HCT116 (cell line): ENCODE measurements around the gene CHST4. TPM values are rescaled to one million over a fixed set of nuclear protein-coding genes. Genes with fewer than 3 reads are reported as not detected.

Experiments used
- ATAC-seq: fragments of 200-7000 bp; cut with Tn5 transposase; 2 replicates; pipeline ENCODE4 v1.9.1; 2020; ENCODE audit warnings: mild to moderate bottlenecking, moderate library complexity
- BruUV-seq: library from RNA; stranded (reverse); fragments of 400-500 nt; replicated peaks from 2 replicates; lab custom pipeline; 2021; lab: Mats Ljungman, UMichigan
- CTCF ChIA-PET: fragments of 300-600 bp; sonication (Branson Sonifier 250); formaldehyde crosslinking; loops from one replicate; lab custom pipeline; 2021; ENCODE audit warnings: antibody characterized with exemption; lab: Charles Lee
- POLR2A ChIA-PET: fragments of 300-600, 350-600 bp; sonication (Branson Sonifier 250); formaldehyde crosslinking; loops from one replicate; lab custom pipeline; 2021; ENCODE audit warnings: antibody characterized with exemption; lab: Charles Lee
- RAD21 ChIA-PET, 2 experiments: fragments of 300-600 bp; sonication (Branson Sonifier 250); formaldehyde crosslinking; loops; one replicate each; lab custom pipeline; 2023; ENCODE audit warnings: low total read pairs in 2 of 2; ENCODE audit not compliant: uncharacterized antibody in 2 of 2, unreplicated experiment in 2 of 2, low non-redundant PET in 1 of 2; lab: Charles Lee
- DNase-seq: peaks from one replicate; pipeline ENCODE4 v3.0.0-alpha.2; 2010; ENCODE audit warnings: low read depth, low spot score
- H2AFZ ChIP-seq: fragments of 200-600 bp; shearing (Covaris generic), sonication (generic); 2 replicates; pipeline ENCODE4 v1.6.1; 2017; ENCODE audit warnings: low read depth, mixed run types, mixed read lengths, antibody characterized with exemption, low read length; ENCODE audit not compliant: poor library complexity, severe bottlenecking
- H3K27ac ChIP-seq: 2 replicates; pipeline ENCODE4 v1.5.1; 2012; ENCODE audit warnings: low read depth, low read length
- H3K27me3 ChIP-seq: fragments of 200-600 bp; sonication (generic); 2 replicates; pipeline ENCODE4 v1.6.1; 2016; ENCODE audit warnings: mixed run types, low read length, mixed read lengths; ENCODE audit not compliant: insufficient read depth
- H3K36me3 ChIP-seq, 2 experiments: fragments of 200-500 bp in 1 of 2; fragments of 200-600 bp in 1 of 2; sonication (Bioruptor generic) in 1 of 2; sonication (generic) in 1 of 2; 2 replicates each; pipeline versions ENCODE4 v1.5.1 to v1.6.1; 2014 to 2016; ENCODE audit warnings: low read length in 2 of 2, inconsistent platforms in 1 of 2, mixed read lengths in 1 of 2, mixed run types in 1 of 2; ENCODE audit not compliant: insufficient read depth in 2 of 2, control insufficient read depth in 1 of 2
- H3K4me1 ChIP-seq, 2 experiments: fragments of 200-600 bp in 1 of 2; sonication (generic) in 1 of 2; 2 replicates each; pipeline versions ENCODE4 v1.5.1 to v1.6.1; 2012 to 2017; ENCODE audit warnings: low read length in 2 of 2, inconsistent platforms in 1 of 2, mild to moderate bottlenecking in 1 of 2, mixed read lengths in 1 of 2, mixed run types in 1 of 2, moderate library complexity in 1 of 2; ENCODE audit not compliant: insufficient read depth in 2 of 2, control insufficient read depth in 1 of 2
- H3K4me2 ChIP-seq: fragments of 200-600 bp; sonication (generic); 2 replicates; pipeline ENCODE4 v1.6.1; 2017; ENCODE audit warnings: mixed run types, low read length, mixed read lengths
- H3K4me3 ChIP-seq, 2 experiments: fragments of 200-600 bp in 1 of 2; sonication (generic) in 1 of 2; replicated peaks in 1 of 2; 2 replicates each; pipeline ENCODE4 v1.5.1; 2011 to 2016; ENCODE audit warnings: low read length in 2 of 2, control low read depth in 1 of 2, low read depth in 1 of 2, mild to moderate bottlenecking in 1 of 2, mixed read lengths in 1 of 2, mixed run types in 1 of 2
- H3K79me2 ChIP-seq: fragments of 200-600 bp; sonication (generic); 2 replicates; pipeline ENCODE4 v1.6.1; 2017; ENCODE audit warnings: mild to moderate bottlenecking, mixed run types, low read length, moderate library complexity, mixed read lengths; ENCODE audit not compliant: insufficient read depth
- H3K9ac ChIP-seq: fragments of 200-600 bp; sonication (generic); 2 replicates; pipeline ENCODE4 v1.6.1; 2016; ENCODE audit warnings: low read length, mixed read lengths
- H3K9me2 ChIP-seq: fragments of 200-600 bp; sonication (generic), shearing (Covaris generic); 2 replicates; pipeline ENCODE4 v1.6.1; 2017; ENCODE audit warnings: mixed run types, mild to moderate bottlenecking, moderate library complexity; ENCODE audit not compliant: insufficient read depth
- H3K9me3 ChIP-seq, 2 experiments: fragments of 200-500 bp in 1 of 2; fragments of 200-600 bp in 1 of 2; sonication (Bioruptor generic) in 1 of 2; sonication (generic) in 1 of 2; 2 replicates each; pipeline ENCODE4 v1.6.1; 2014 to 2017; ENCODE audit warnings: low read length in 2 of 2, mixed read lengths in 2 of 2, inconsistent platforms in 1 of 2, low read depth in 1 of 2, mild to moderate bottlenecking in 1 of 2, mixed run types in 1 of 2, moderate library complexity in 1 of 2; ENCODE audit not compliant: control insufficient read depth in 1 of 2, insufficient read depth in 1 of 2
- H4K20me1 ChIP-seq: fragments of 200-600 bp; sonication (generic), shearing (Covaris generic); 2 replicates; pipeline ENCODE4 v1.6.1; 2017; ENCODE audit warnings: mixed run types, mild to moderate bottlenecking, moderate library complexity; ENCODE audit not compliant: insufficient read depth
- ELF1 ChIP-seq: IDR thresholded peaks from 2 replicates; pipeline ENCODE4 v1.6.1; 2012; ENCODE audit warnings: low read depth, borderline replicate concordance
- EZH2 ChIP-seq: fragments of 200-600 bp; sonication (generic); IDR thresholded peaks from 2 replicates; pipeline ENCODE4 v1.6.1; 2017; ENCODE audit warnings: antibody characterized with exemption, mixed run types
- FOSL1 ChIP-seq: IDR thresholded peaks from 2 replicates; pipeline ENCODE4 v1.6.1; 2012; ENCODE audit warnings: low read depth
- POLR2AphosphoS5 ChIP-seq: IDR thresholded peaks from 2 replicates; pipeline ENCODE4 v1.6.1; 2011; ENCODE audit warnings: mild to moderate bottlenecking, low read depth, low read length, moderate library complexity
- SP1 ChIP-seq: IDR thresholded peaks from 2 replicates; pipeline ENCODE4 v1.6.1; 2012; ENCODE audit warnings: low read depth
- SRF ChIP-seq: IDR thresholded peaks from 2 replicates; pipeline ENCODE4 v1.6.1; 2012; ENCODE audit warnings: low read depth
- ZNF274 ChIP-seq: fragments of 200-500 bp; sonication (Bioruptor generic); IDR thresholded peaks from 2 replicates; pipeline ENCODE4 v1.6.1; 2014; ENCODE audit warnings: mild to moderate bottlenecking, low read depth, low read length, inconsistent platforms
- intact Hi-C: fragments of 100-400 bp; cut with micrococcal nuclease; formaldehyde crosslinking; loops from 2 replicates; pipeline ENCODE4 v1.10.0; 2022
- total RNA-seq: library from RNA; stranded (reverse); gene quantifications from one replicate; pipeline ENCODE4 v1.2.1, GENCODE V29; 2021; ENCODE audit not compliant: unreplicated experiment
- TF ChIP-seq, protein P1 (sequence below): IDR thresholded peaks from 2 replicates; pipeline ENCODE4 v1.6.1; 2011; ENCODE audit warnings: mild to moderate bottlenecking, low read length, moderate library complexity; ENCODE audit not compliant: insufficient replicate concordance; ENCODE audit errors: extremely low read depth
- TF ChIP-seq, protein P2 (sequence below): IDR thresholded peaks from 2 replicates; pipeline ENCODE4 v1.6.1; 2012
- TF ChIP-seq, protein P3 (sequence below), 3 experiments: fragments of 200-600 bp in 1 of 3; sonication (generic) in 1 of 3; IDR thresholded peaks in 2 of 3; conservative IDR thresholded peaks in 1 of 3; 2 replicates each; pipeline ENCODE4 v1.5.1; 2012 to 2017; ENCODE audit warnings: low read depth in 2 of 3, low read length in 2 of 3, antibody characterized with exemption in 1 of 3, borderline replicate concordance in 1 of 3, control low read depth in 1 of 3, mild to moderate bottlenecking in 1 of 3, mixed read lengths in 1 of 3, mixed run types in 1 of 3, moderate library complexity in 1 of 3; ENCODE audit not compliant: insufficient read depth in 1 of 3
- TF ChIP-seq, protein P4 (sequence below): IDR thresholded peaks from 2 replicates; pipeline ENCODE4 v1.6.1; 2012

Gene CHST4
- total RNA-seq, 1 experiment from 2014 or later = 0.59 TPM

DNA sequence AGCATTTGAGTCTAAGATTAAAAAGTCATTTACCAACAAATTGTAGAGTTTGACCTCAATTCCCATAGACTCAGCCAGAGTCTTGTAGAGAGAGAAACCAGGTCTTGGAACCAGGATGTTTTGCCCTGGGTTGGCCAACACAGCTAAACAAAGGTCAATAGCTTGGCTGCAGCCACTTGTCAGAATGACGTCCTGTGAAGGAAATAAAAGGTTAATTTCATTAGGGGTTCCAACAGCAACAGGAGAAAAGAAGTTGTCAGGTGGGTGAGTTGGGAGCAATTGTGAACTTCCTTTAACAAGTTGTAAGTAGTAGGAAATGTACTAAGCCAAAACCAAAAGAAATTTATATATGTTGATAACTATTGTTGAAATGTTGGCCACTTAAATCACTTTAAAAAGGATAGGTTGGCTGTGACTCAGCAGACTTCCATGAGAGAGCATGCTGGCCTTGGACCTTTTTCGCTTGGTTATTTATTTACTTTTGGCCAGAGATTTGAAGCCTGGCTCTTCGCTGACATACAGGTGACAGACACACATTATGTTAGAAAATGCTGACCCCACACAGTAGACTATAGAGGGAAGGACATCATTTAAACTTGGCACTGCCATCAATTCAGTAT is 46.4 kb downstream of the CHST4 start (continued):
- no peak for TF ChIP-seq SP1
- TF ChIP-seq, protein P1, sequence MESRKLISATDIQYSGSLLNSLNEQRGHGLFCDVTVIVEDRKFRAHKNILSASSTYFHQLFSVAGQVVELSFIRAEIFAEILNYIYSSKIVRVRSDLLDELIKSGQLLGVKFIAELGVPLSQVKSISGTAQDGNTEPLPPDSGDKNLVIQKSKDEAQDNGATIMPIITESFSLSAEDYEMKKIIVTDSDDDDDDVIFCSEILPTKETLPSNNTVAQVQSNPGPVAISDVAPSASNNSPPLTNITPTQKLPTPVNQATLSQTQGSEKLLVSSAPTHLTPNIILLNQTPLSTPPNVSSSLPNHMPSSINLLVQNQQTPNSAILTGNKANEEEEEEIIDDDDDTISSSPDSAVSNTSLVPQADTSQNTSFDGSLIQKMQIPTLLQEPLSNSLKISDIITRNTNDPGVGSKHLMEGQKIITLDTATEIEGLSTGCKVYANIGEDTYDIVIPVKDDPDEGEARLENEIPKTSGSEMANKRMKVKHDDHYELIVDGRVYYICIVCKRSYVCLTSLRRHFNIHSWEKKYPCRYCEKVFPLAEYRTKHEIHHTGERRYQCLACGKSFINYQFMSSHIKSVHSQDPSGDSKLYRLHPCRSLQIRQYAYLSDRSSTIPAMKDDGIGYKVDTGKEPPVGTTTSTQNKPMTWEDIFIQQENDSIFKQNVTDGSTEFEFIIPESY = no peak
- TF ChIP-seq POLR2AphosphoS5 = no peak
- TF ChIP-seq ZNF274 = no peak
- TF ChIP-seq, protein P2, sequence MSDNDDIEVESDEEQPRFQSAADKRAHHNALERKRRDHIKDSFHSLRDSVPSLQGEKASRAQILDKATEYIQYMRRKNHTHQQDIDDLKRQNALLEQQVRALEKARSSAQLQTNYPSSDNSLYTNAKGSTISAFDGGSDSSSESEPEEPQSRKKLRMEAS = no peak
- TF ChIP-seq, protein P3, sequence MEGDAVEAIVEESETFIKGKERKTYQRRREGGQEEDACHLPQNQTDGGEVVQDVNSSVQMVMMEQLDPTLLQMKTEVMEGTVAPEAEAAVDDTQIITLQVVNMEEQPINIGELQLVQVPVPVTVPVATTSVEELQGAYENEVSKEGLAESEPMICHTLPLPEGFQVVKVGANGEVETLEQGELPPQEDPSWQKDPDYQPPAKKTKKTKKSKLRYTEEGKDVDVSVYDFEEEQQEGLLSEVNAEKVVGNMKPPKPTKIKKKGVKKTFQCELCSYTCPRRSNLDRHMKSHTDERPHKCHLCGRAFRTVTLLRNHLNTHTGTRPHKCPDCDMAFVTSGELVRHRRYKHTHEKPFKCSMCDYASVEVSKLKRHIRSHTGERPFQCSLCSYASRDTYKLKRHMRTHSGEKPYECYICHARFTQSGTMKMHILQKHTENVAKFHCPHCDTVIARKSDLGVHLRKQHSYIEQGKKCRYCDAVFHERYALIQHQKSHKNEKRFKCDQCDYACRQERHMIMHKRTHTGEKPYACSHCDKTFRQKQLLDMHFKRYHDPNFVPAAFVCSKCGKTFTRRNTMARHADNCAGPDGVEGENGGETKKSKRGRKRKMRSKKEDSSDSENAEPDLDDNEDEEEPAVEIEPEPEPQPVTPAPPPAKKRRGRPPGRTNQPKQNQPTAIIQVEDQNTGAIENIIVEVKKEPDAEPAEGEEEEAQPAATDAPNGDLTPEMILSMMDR (IDR thresholded peaks at IDR 0.05 in 2 of 3, conservative IDR thresholded peaks at IDR 0.05 in 1 of 3; ENCODE audit: borderline replicate concordance in 1 of 3, insufficient read depth in 1 of 3, low read depth in 2 of 3, low read length in 2 of 3) = no peak

DNA sequence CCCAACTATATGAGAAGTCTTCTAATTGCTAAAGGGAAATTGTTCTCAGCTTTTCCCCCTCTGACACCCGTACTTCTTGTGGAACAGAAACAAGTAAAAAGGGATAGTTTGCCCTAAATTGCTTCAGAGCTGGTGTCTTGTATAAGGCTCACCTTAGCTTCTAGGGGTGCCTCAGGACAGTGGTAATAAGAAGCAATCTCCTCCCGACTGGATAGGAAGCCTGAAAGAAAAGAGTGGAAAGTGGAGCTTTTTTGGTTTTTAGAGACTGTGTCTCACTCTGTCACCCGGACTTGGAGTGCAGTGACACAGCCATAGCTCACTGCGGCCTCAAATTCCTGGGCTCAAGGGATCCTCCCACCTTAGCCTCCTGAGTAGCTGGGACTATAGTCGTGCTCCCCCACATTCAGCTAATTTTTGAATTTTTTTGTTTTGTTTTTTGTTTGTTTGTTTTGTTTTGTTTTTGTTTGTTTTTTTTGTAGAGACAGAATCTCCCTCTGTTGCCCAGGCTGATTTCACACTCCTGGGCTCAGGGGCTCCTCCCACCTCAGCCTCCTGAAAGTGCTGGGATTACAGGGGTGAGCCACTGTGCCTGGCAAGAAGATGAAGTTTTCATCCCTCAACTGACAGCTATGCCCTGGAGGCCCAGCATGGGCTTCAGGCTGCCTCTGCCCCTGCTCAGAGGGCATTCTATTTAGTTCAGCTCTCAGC is 47.3 kb downstream of the CHST4 start:
- Histone ChIP-seq H3K27ac (no peak overlapping the region), H3K4me3 (no peak overlapping the region), H3K9ac (no peak overlapping the region), H3K4me2 (no peak overlapping the region), H3K79me2 (no peaks in the 10 kb centered on the region), H3K9me2 (no peaks in the 10 kb centered on the region), H3K4me1 (no peaks in the 10 kb centered on the region), H3K27me3 (peaks cover 4% of the 10 kb centered on the region; the same call in 1 of the 2 replicates), H2AFZ (no peak overlapping the region), H3K36me3 (no peaks in the 10 kb centered on the region), H3K9me3 (no peaks in the 10 kb centered on the region), H4K20me1 (no peaks in the 10 kb centered on the region)
- ChIA-PET CTCF (interaction anchor here (1.0 to 1.6 kb wide), 2 partner anchors 9 to 38 kb away, joined by 3 to 8 read pairs; no protein-coding TSS in a partner anchor), POLR2A (interaction anchor here (1.0 kb wide), 1 partner anchor 9 kb away, joined by 5 read pairs; no protein-coding TSS in a partner anchor), RAD21 (no interaction called here)
- BruUV-seq = no TSS peak
- DNase-seq (no peak), ATAC-seq (no peak)
- no peak for TF ChIP-seq FOSL1
- no peak for TF ChIP-seq EZH2
- TF ChIP-seq SRF = no peak
- TF ChIP-seq SP1 = no peak
- TF ChIP-seq ELF1 = no peak
- TF ChIP-seq, protein P3 (IDR thresholded peaks at IDR 0.05 in 2 of 3, conservative IDR thresholded peaks at IDR 0.05 in 1 of 3; ENCODE audit: borderline replicate concordance in 1 of 3, insufficient read depth in 1 of 3, low read depth in 2 of 3, low read length in 2 of 3) = no peak
- TF ChIP-seq, protein P4, sequence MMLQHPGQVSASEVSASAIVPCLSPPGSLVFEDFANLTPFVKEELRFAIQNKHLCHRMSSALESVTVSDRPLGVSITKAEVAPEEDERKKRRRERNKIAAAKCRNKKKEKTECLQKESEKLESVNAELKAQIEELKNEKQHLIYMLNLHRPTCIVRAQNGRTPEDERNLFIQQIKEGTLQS = no peak
- TF ChIP-seq POLR2AphosphoS5 = no peak
- intact Hi-C loops = no loop called here
